Activated naive CD4-positive, alpha-beta T cell treated with anti-CD3 and anti-CD28 coated beads, Interleukin-2, amount 10 ng/mL, durations not matched to agents 7 days and 5 days (primary cell): Measurements from ENCODE around the gene GPA33.
A peak's percentile ranks its signal among the peaks of the same experiment; 100 is the strongest.

Source experiments
- CTCF ChIA-PET: fragments of 350-600 bp; sonication (Branson Sonifier 250); formaldehyde crosslinking; loops from one replicate; lab custom pipeline; 2021; ENCODE audit warnings: antibody characterized with exemption; lab: Charles Lee
- DNase-seq: peaks from one replicate; pipeline ENCODE4 v3.0.0-alpha.2; 2020
- H3K27ac Mint-ChIP-seq: one replicate; pipeline ENCODE4 v1.8.0; 2021; ENCODE audit warnings: mild to moderate bottlenecking, moderate library complexity, mixed read lengths
- H3K27me3 Mint-ChIP-seq: one replicate; pipeline ENCODE4 v1.8.0; 2021; ENCODE audit warnings: mild to moderate bottlenecking, mixed read lengths
- H3K36me3 Mint-ChIP-seq: one replicate; pipeline ENCODE4 v1.8.0; 2021; ENCODE audit warnings: mixed read lengths
- H3K4me1 Mint-ChIP-seq: one replicate; pipeline ENCODE4 v1.8.0; 2021; ENCODE audit warnings: mixed read lengths
- H3K4me3 Mint-ChIP-seq: one replicate; pipeline ENCODE4 v1.8.0; 2021; ENCODE audit warnings: mild to moderate bottlenecking, moderate library complexity, mixed read lengths
- H3K9me3 Mint-ChIP-seq: one replicate; pipeline ENCODE4 v1.8.0; 2021; ENCODE audit warnings: mixed read lengths

The GPA33 gene

GRCh38 chr1:167090314-167090942, at the start of gene GPA33:
Gene GPA33 (minus strand): TSS chr1:167090377. CDS start chr1:167090287, 90 bp downstream.
- H3K36me3 Mint-ChIP-seq: peaks cover 2% of the 10 kb centered on the region
- H3K4me1 Mint-ChIP-seq: peaks cover 33% of the 10 kb centered on the region
- H3K4me3 Mint-ChIP-seq: peak within 1 kb of the TSS; percentile 69
- peak within 1 kb of the TSS; percentile 94 for H3K27ac Mint-ChIP-seq
- no peaks in the 10 kb centered on the region for H3K9me3 Mint-ChIP-seq
- H3K27me3 Mint-ChIP-seq: no peaks in the 10 kb centered on the region
- CTCF ChIA-PET: interaction anchor here (1.6 kb wide), 1 partner anchor 19 kb away, joined by 7 read pairs; no protein-coding TSS in a partner anchor
- DNase-seq: peak; percentile 55

GRCh38 chr1:167138703-167139102, 48.5 kb upstream of the GPA33 start:
- no peaks in the 10 kb centered on the region for H3K4me1 Mint-ChIP-seq
- H3K27me3 Mint-ChIP-seq: peaks cover 40% of the 10 kb centered on the region
- no peaks in the 10 kb centered on the region for H3K36me3 Mint-ChIP-seq
- H3K27ac Mint-ChIP-seq: no peak overlapping the region
- CTCF ChIA-PET: interaction anchor here (0.8 to 2.9 kb wide), 2 partner anchors 14 to 80 kb away, joined by 3 to 9 read pairs; no protein-coding TSS in a partner anchor
- no peak for DNase-seq
- no peaks in the 10 kb centered on the region for H3K9me3 Mint-ChIP-seq
- no peak overlapping the region for H3K4me3 Mint-ChIP-seq

GRCh38 chr1:167137793-167138510, 47.8 kb upstream of the GPA33 start:
- Mint-ChIP-seq H3K4me1 (no peaks in the 10 kb centered on the region), H3K9me3 (no peaks in the 10 kb centered on the region), H3K27ac (no peak overlapping the region), H3K27me3 (peaks cover 41% of the 10 kb centered on the region), H3K36me3 (no peaks in the 10 kb centered on the region), H3K4me3 (no peak overlapping the region)
- no peak for DNase-seq
- CTCF ChIA-PET: interaction anchor here (1.0 to 2.9 kb wide), 2 partner anchors 79 to 227 kb away, joined by 3 to 9 read pairs; no protein-coding TSS in a partner anchor

GRCh38 chr1:167137332-167137781, 47.2 kb upstream of the GPA33 start:
- no peak overlapping the region for H3K4me3 Mint-ChIP-seq
- DNase-seq: no peak
- CTCF ChIA-PET: interaction anchor here (1.0 to 2.9 kb wide), 2 partner anchors 78 to 227 kb away, joined by 3 to 9 read pairs; no protein-coding TSS in a partner anchor

GRCh38 chr1:167136806-167137205, 46.6 kb upstream of the GPA33 start:
- H3K4me1 Mint-ChIP-seq: no peaks in the 10 kb centered on the region
- H3K27ac Mint-ChIP-seq: no peak overlapping the region
- no peaks in the 10 kb centered on the region for H3K36me3 Mint-ChIP-seq
- H3K4me3 Mint-ChIP-seq: no peak overlapping the region
- H3K27me3 Mint-ChIP-seq: peaks cover 45% of the 10 kb centered on the region
- DNase-seq: no peak
- CTCF ChIA-PET: interaction anchor here (1.0 to 2.9 kb wide), 2 partner anchors 78 to 226 kb away, joined by 3 to 9 read pairs; no protein-coding TSS in a partner anchor
- no peaks in the 10 kb centered on the region for H3K9me3 Mint-ChIP-seq

More at GRCh38 chr1:167137332-167137781, 47.2 kb upstream of the GPA33 start:
- H3K27ac Mint-ChIP-seq: no peak overlapping the region
- no peaks in the 10 kb centered on the region for H3K4me1 Mint-ChIP-seq
- H3K9me3 Mint-ChIP-seq: no peaks in the 10 kb centered on the region
- peaks cover 41% of the 10 kb centered on the region for H3K27me3 Mint-ChIP-seq
- H3K36me3 Mint-ChIP-seq: no peaks in the 10 kb centered on the region

DNA sequence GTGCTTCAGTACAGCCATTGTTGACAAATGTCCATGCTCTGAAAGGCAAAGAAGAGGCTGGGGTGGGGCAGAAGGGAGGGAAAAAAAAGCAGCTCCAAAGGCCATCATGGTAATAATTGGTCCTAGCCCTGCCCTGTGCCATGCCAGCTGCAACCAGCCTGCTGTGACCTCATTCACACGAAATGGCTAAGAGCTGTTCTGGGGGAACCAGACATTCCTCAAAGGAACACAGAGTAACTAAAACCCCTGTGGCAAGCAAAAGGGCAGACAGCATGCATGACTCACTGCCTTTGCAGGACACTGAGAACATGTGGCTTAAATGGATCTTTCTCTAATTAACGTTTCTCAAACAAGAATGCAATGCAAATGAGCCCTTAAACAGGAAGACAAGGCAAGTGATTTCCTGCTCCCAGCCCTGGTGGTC, 46.0 kb upstream of the GPA33 start:
- Mint-ChIP-seq H3K4me3 (no peak overlapping the region), H3K36me3 (no peaks in the 10 kb centered on the region), H3K27ac (no peak overlapping the region), H3K9me3 (no peaks in the 10 kb centered on the region), H3K4me1 (no peaks in the 10 kb centered on the region), H3K27me3 (peaks cover 51% of the 10 kb centered on the region)
- CTCF ChIA-PET: interaction anchor here (1.2 to 1.7 kb wide), 2 partner anchors 69 to 75 kb away, joined by 3 to 4 read pairs; no protein-coding TSS in a partner anchor
- DNase-seq: no peak

DNA sequence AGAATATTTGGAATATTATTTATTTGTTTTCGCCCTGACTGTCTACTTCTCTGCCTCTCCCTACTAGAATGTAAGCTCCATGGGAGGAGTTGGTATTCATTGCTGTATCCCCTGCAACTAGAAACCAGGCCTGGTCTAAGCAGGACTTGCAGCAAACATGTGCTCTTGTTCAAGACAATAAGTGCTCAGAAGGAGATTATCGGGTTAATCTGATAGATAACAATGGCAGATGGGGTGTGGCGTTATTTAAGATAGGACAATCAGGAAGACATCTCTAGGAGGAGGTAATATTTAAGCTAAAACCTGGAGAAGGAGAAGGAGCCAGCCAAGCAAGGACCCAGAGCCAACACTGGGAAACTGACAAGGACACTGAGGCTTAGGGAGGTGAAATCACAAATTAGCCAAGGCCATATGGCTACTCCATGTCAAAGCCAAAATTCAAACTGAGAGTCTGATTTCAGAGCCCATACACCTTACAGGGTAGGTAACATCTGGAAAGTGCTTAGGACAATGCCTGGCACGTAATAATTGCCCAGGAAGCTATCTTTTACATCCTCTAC, 45.2 kb upstream of the GPA33 start:
- H3K27ac Mint-ChIP-seq: no peak overlapping the region
- H3K36me3 Mint-ChIP-seq: no peaks in the 10 kb centered on the region
- no peaks in the 10 kb centered on the region for H3K9me3 Mint-ChIP-seq
- no peaks in the 10 kb centered on the region for H3K4me1 Mint-ChIP-seq
- CTCF ChIA-PET: interaction anchor here (1.2 to 1.7 kb wide), 2 partner anchors 68 to 74 kb away, joined by 3 to 4 read pairs; no protein-coding TSS in a partner anchor
- no peak for DNase-seq
- no peak overlapping the region for H3K4me3 Mint-ChIP-seq
- peaks cover 52% of the 10 kb centered on the region for H3K27me3 Mint-ChIP-seq

GRCh38 chr1:167132301-167133010, 42.3 kb upstream of the GPA33 start:
- CTCF ChIA-PET: no interaction called here

GRCh38 chr1:167130829-167131510, 40.8 kb upstream of the GPA33 start:
- Mint-ChIP-seq H3K9me3 (no peaks in the 10 kb centered on the region), H3K4me3 (no peak overlapping the region), H3K4me1 (no peaks in the 10 kb centered on the region), H3K27me3 (peaks cover 76% of the 10 kb centered on the region), H3K27ac (no peak overlapping the region), H3K36me3 (no peaks in the 10 kb centered on the region)
- no peak for DNase-seq
- CTCF ChIA-PET: interaction anchor here (1.1 to 1.4 kb wide), 4 partner anchors 10 to 403 kb away, joined by 3 to 5 read pairs (median 3); no protein-coding TSS in a partner anchor

More at GRCh38 chr1:167132301-167133010, 42.3 kb upstream of the GPA33 start:
- Mint-ChIP-seq H3K36me3 (no peaks in the 10 kb centered on the region), H3K9me3 (no peaks in the 10 kb centered on the region), H3K27me3 (peaks cover 66% of the 10 kb centered on the region), H3K4me3 (no peak overlapping the region), H3K27ac (no peak overlapping the region), H3K4me1 (no peaks in the 10 kb centered on the region)
- DNase-seq: no peak

DNA sequence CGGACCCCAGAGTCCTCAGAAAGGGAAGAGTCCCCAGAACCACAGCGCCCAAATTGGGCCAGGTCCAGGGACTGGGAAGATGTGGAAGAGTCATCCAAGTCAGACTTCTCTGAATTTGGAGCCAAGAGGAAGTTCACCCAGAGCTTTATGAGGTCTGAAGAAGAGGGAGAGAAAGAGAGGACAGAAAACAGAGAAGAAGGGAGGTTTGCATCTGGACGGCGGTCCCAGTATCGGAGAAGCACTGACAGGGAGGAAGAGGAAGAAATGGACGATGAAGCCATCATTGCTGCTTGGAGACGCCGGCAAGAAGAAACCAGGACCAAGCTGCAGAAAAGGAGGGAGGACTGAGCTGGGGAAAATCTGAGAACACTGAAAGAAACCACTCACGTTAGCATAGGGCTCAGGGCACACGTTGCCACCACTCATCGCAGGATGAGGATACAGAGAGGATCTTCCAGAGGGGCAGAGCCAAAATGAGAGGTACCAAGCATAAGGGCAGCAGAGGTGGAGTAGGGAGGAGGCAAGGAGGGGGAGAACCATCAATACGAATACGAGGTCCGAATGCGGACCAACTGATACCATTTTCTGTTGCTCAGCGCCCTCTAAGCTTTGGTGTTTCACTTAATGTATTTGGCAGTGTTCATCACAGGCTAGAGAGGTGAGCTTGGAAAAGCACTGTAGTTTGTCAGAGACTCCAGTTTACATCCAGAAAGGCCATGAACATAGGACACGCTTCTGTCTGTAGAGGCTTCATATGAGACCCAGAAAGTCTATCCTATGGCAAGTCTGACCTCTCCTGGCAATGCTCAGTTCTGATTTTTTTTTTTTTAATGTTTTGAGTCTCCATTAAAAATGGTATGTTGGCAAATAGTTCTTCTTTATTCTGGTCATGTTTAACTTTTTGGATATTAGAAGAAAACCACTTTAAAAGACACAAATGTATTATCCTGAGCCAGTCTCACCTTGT, 38.4 kb upstream of the GPA33 start:
- CTCF ChIA-PET: interaction anchor here (1.0 to 1.3 kb wide), 4 partner anchors 67 to 218 kb away, joined by 3 to 4 read pairs (median 3); no protein-coding TSS in a partner anchor
- H3K27ac Mint-ChIP-seq: no peak overlapping the region
- no peaks in the 10 kb centered on the region for H3K9me3 Mint-ChIP-seq
- no peaks in the 10 kb centered on the region for H3K4me1 Mint-ChIP-seq
- H3K27me3 Mint-ChIP-seq: peaks cover 62% of the 10 kb centered on the region
- no peak overlapping the region for H3K4me3 Mint-ChIP-seq
- no peak for DNase-seq
- H3K36me3 Mint-ChIP-seq: no peaks in the 10 kb centered on the region

- Mint-ChIP-seq H3K27ac (no peak overlapping the region), H3K27me3 (peaks cover 59% of the 10 kb centered on the region), H3K36me3 (no peaks in the 10 kb centered on the region), H3K4me1 (no peaks in the 10 kb centered on the region), H3K4me3 (no peak overlapping the region), H3K9me3 (no peaks in the 10 kb centered on the region)
- DNase-seq: no peak
- CTCF ChIA-PET: interaction anchor here (0.7 to 2.0 kb wide), 7 partner anchors 39 to 217 kb away, joined by 3 to 5 read pairs (median 3); partner anchors contain the start of gene POU2F1
Measured at GRCh38 chr1:167127661-167128060, 37.5 kb upstream of the GPA33 start.

DNA sequence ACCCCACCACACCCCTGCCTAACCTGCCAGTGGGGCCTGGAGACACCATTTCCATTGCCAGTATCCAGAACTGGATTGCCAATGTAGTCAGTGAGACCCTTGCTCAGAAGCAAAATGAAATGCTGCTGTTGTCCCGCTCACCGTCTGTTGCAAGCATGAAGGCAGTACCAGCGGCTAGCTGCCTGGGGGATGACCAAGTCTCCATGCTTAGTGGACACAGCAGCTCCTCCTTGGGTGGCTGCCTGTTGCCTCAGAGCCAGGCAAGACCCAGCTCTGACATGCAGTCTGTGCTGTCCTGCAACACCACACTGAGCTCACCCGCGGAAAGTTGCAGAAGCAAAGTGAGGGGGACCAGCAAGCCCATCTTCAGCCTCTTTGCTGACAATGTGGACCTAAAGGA, 37.1 kb upstream of the GPA33 start:
- CTCF ChIA-PET: interaction anchor here (0.7 to 2.0 kb wide), 8 partner anchors 39 to 217 kb away, joined by 3 to 5 read pairs (median 3); partner anchors contain the start of gene POU2F1
- no peaks in the 10 kb centered on the region for H3K4me1 Mint-ChIP-seq
- H3K4me3 Mint-ChIP-seq: no peak overlapping the region
- peaks cover 59% of the 10 kb centered on the region for H3K27me3 Mint-ChIP-seq
- H3K36me3 Mint-ChIP-seq: no peaks in the 10 kb centered on the region
- H3K27ac Mint-ChIP-seq: no peak overlapping the region
- no peak for DNase-seq
- no peaks in the 10 kb centered on the region for H3K9me3 Mint-ChIP-seq
